Spleen (tissue), 7 donors: ENCODE data around the gene ERCC1.

Source experiments
- POLR2A ChIP-seq, 3 donors: fragments of 450-650 bp; IDR thresholded peaks; one replicate each; pipeline ENCODE4 v1.5.1; 2017; ENCODE audit warnings: antibody characterized with exemption in 3 of 3, mild to moderate bottlenecking in 1 of 3
- POLR2AphosphoS5 ChIP-seq, 3 donors: sonication (generic); formaldehyde crosslinking; IDR thresholded peaks; one replicate each; pipeline ENCODE4 v1.5.1; 2017; ENCODE audit warnings: antibody characterized with exemption in 3 of 3
- TF ChIP-seq, protein P1 (sequence below), 11 experiments: fragments of 200-600 bp in 7 of 11; fragments of 450-650 bp in 4 of 11; sonication (generic) in 4 of 11; IDR thresholded peaks in 8 of 11; conservative IDR thresholded peaks in 3 of 11; 1 replicate in 7 of 11; 2 replicates in 4 of 11; pipeline versions ENCODE4 v1.4.0 to v1.8.0; 2016 to 2021; ENCODE audit warnings: antibody characterized with exemption in 11 of 11, inconsistent platforms in 4 of 11, mild to moderate bottlenecking in 1 of 11
- donor health status: DM: no; HTN: no; CAD: no; lungs with moderate emphysema.
- donor health status: DM: no; HTN: no; CAD: no.
- donor health status: DM: no; HTN: no; CAD: no.

GRCh38 chr19:45413497-45413896 is 10.2 kb downstream of the ERCC1 start:
- TF ChIP-seq, protein P1, sequence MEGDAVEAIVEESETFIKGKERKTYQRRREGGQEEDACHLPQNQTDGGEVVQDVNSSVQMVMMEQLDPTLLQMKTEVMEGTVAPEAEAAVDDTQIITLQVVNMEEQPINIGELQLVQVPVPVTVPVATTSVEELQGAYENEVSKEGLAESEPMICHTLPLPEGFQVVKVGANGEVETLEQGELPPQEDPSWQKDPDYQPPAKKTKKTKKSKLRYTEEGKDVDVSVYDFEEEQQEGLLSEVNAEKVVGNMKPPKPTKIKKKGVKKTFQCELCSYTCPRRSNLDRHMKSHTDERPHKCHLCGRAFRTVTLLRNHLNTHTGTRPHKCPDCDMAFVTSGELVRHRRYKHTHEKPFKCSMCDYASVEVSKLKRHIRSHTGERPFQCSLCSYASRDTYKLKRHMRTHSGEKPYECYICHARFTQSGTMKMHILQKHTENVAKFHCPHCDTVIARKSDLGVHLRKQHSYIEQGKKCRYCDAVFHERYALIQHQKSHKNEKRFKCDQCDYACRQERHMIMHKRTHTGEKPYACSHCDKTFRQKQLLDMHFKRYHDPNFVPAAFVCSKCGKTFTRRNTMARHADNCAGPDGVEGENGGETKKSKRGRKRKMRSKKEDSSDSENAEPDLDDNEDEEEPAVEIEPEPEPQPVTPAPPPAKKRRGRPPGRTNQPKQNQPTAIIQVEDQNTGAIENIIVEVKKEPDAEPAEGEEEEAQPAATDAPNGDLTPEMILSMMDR (IDR thresholded peaks at IDR 0.05 in 8 of 11, conservative IDR thresholded peaks at IDR 0.05 in 3 of 11) = no peak
- TF ChIP-seq POLR2A (IDR thresholded peaks at IDR 0.05) (no peak), POLR2AphosphoS5 (IDR thresholded peaks at IDR 0.05) (no peak)
